Measurements from ENCODE around the gene HOXD10. TPM values are rescaled to one million over a fixed set of nuclear protein-coding genes. Genes with fewer than 3 reads are reported as not detected.
A peak's percentile ranks its signal among the peaks of the same experiment; 100 is the strongest.

HOXD10 gene
- total and polyA plus RNA-seq, 5 donors, result not detected

- intact Hi-C loops (cut with DNase I), result loop anchor here in 2 of 4 donors (10.0 kb wide), 2 partner anchors 1001 to 1011 kb away; no protein-coding TSS in a partner anchor
- Histone ChIP-seq H3K27ac (ENCODE audit: low read length) (no peak overlapping the region), H3K4me1 (ENCODE audit: control insufficient read depth, insufficient read depth, low read length) (peaks cover 3% of the 10 kb centered on the region), H3K27me3 (ENCODE audit: control insufficient read depth, insufficient read depth) (peaks cover 12% of the 10 kb centered on the region), H3K9me3 (ENCODE audit: control insufficient read depth, low read length) (no peaks in the 10 kb centered on the region), H3K4me3 (ENCODE audit: low read length) (no peak overlapping the region)
- no peak for ATAC-seq
- WGBS, result 38% methylated on average over 4 of the region's 4 CpGs
- no peak for DNase-seq
Measured at GRCh38 chr2:176134035-176134434, 17.5 kb downstream of the HOXD10 start.

GRCh38 chr2:176135035-176135440 is 18.5 kb downstream of the HOXD10 start:
- H3K4me1 ChIP-seq (ENCODE audit: control insufficient read depth, insufficient read depth, low read length), result no peaks in the 10 kb centered on the region
- ATAC-seq (no peak), DNase-seq (no peak)
- peaks cover 12% of the 10 kb centered on the region for H3K27me3 ChIP-seq (ENCODE audit: control insufficient read depth, insufficient read depth)
- H3K9me3 ChIP-seq (ENCODE audit: control insufficient read depth, low read length), result no peaks in the 10 kb centered on the region
- no peak overlapping the region for H3K4me3 ChIP-seq (ENCODE audit: low read length)
- intact Hi-C loops (cut with DNase I), result loop anchor here in 2 of 4 donors (5.0 to 10.0 kb wide), 3 partner anchors 507 to 1010 kb away; no protein-coding TSS in a partner anchor
- H3K27ac ChIP-seq (ENCODE audit: low read length), result no peak overlapping the region

GRCh38 chr2:176136374-176137251 is 20.0 kb downstream of the HOXD10 start:
- Histone ChIP-seq H3K27ac (ENCODE audit: low read length) (no peak overlapping the region), H3K4me1 (ENCODE audit: control insufficient read depth, insufficient read depth, low read length) (no peaks in the 10 kb centered on the region), H3K4me3 (ENCODE audit: low read length) (peak overlapping the region; percentile 43), H3K9me3 (ENCODE audit: control insufficient read depth, low read length) (no peaks in the 10 kb centered on the region), H3K27me3 (ENCODE audit: control insufficient read depth, insufficient read depth) (peaks cover 10% of the 10 kb centered on the region)
- no peak for ATAC-seq
- DNase-seq, result peak in 1 of 3 donors; percentile 63
- WGBS, result 3% methylated on average over 71 of the region's 71 CpGs
- intact Hi-C loops (cut with DNase I), result loop anchor here in 2 of 4 donors (5.0 to 10.0 kb wide), 3 partner anchors 506 to 1008 kb away; no protein-coding TSS in a partner anchor

GRCh38 chr2:176137252-176137580 is 20.6 kb downstream of the HOXD10 start:
- Histone ChIP-seq H3K4me1 (ENCODE audit: control insufficient read depth, insufficient read depth, low read length) (no peaks in the 10 kb centered on the region), H3K27me3 (ENCODE audit: control insufficient read depth, insufficient read depth) (peaks cover 10% of the 10 kb centered on the region), H3K4me3 (ENCODE audit: low read length) (no peak overlapping the region), H3K27ac (ENCODE audit: low read length) (no peak overlapping the region), H3K9me3 (ENCODE audit: control insufficient read depth, low read length) (no peaks in the 10 kb centered on the region)
- ATAC-seq (no peak), DNase-seq (no peak)
- WGBS, result 26% methylated on average over 2 of the region's 2 CpGs
- intact Hi-C loops (cut with DNase I), result loop anchor here in 2 of 4 donors (5.0 to 10.0 kb wide), 3 partner anchors 505 to 1008 kb away; no protein-coding TSS in a partner anchor

GRCh38 chr2:176137906-176138305 is 21.3 kb downstream of the HOXD10 start:
- Histone ChIP-seq H3K27ac (ENCODE audit: low read length) (no peak overlapping the region), H3K9me3 (ENCODE audit: control insufficient read depth, low read length) (no peaks in the 10 kb centered on the region), H3K27me3 (ENCODE audit: control insufficient read depth, insufficient read depth) (peaks cover 5% of the 10 kb centered on the region), H3K4me1 (ENCODE audit: control insufficient read depth, insufficient read depth, low read length) (no peaks in the 10 kb centered on the region), H3K4me3 (ENCODE audit: low read length) (no peak overlapping the region)
- intact Hi-C loops (cut with DNase I), result loop anchor here in 2 of 4 donors (5.0 to 10.0 kb wide), 3 partner anchors 504 to 1007 kb away; no protein-coding TSS in a partner anchor
- ATAC-seq (no peak), DNase-seq (no peak)
- WGBS, result 42% methylated on average over 8 of the region's 8 CpGs

GRCh38 chr2:176138526-176138922 is 21.9 kb downstream of the HOXD10 start:
- no peak for DNase-seq
- 15% methylated on average over 14 of the region's 14 CpGs for WGBS
- Histone ChIP-seq H3K9me3 (ENCODE audit: control insufficient read depth, low read length) (no peaks in the 10 kb centered on the region), H3K4me3 (ENCODE audit: low read length) (no peak overlapping the region), H3K4me1 (ENCODE audit: control insufficient read depth, insufficient read depth, low read length) (no peaks in the 10 kb centered on the region), H3K27me3 (ENCODE audit: control insufficient read depth, insufficient read depth) (peaks cover 9% of the 10 kb centered on the region), H3K27ac (ENCODE audit: low read length) (no peak overlapping the region)
- intact Hi-C loops (cut with DNase I), result loop anchor here in 2 of 4 donors (5.0 to 10.0 kb wide), 3 partner anchors 504 to 1006 kb away; no protein-coding TSS in a partner anchor
- ATAC-seq, result no peak

GRCh38 chr2:176138923-176139660 is 22.5 kb downstream of the HOXD10 start:
- H3K4me3 ChIP-seq (ENCODE audit: low read length), result no peak overlapping the region
- H3K27ac ChIP-seq (ENCODE audit: low read length), result no peak overlapping the region
- H3K27me3 ChIP-seq (ENCODE audit: control insufficient read depth, insufficient read depth), result peaks cover 9% of the 10 kb centered on the region
- no peak for ATAC-seq
- intact Hi-C loops (cut with DNase I), result loop anchor here in 2 of 4 donors (5.0 to 10.0 kb wide), 3 partner anchors 503 to 1006 kb away; no protein-coding TSS in a partner anchor
- H3K9me3 ChIP-seq (ENCODE audit: control insufficient read depth, low read length), result no peaks in the 10 kb centered on the region
- 22% methylated on average over 28 of the region's 28 CpGs for WGBS
- no peaks in the 10 kb centered on the region for H3K4me1 ChIP-seq (ENCODE audit: control insufficient read depth, insufficient read depth, low read length)
- no peak for DNase-seq

- no peak for DNase-seq
- Histone ChIP-seq H3K27ac (ENCODE audit: low read length) (no peak overlapping the region), H3K9me3 (ENCODE audit: control insufficient read depth, low read length) (no peaks in the 10 kb centered on the region), H3K4me3 (ENCODE audit: low read length) (no peak overlapping the region), H3K4me1 (ENCODE audit: control insufficient read depth, insufficient read depth, low read length) (no peaks in the 10 kb centered on the region), H3K27me3 (ENCODE audit: control insufficient read depth, insufficient read depth) (peaks cover 12% of the 10 kb centered on the region)
- 17% methylated on average over 41 of the region's 41 CpGs for WGBS
- intact Hi-C loops (cut with DNase I), result loop anchor here (2.0 to 10.0 kb wide), 12 partner anchors 312 to 1005 kb away; no protein-coding TSS in a partner anchor
- ATAC-seq, result no peak
Measured at GRCh38 chr2:176139661-176140512, 23.3 kb downstream of the HOXD10 start.

- Histone ChIP-seq H3K4me3 (ENCODE audit: low read length) (peak overlapping the region; percentile 32), H3K4me1 (ENCODE audit: control insufficient read depth, insufficient read depth, low read length) (no peaks in the 10 kb centered on the region), H3K27ac (ENCODE audit: low read length) (no peak overlapping the region), H3K9me3 (ENCODE audit: control insufficient read depth, low read length) (no peaks in the 10 kb centered on the region), H3K27me3 (ENCODE audit: control insufficient read depth, insufficient read depth) (peaks cover 8% of the 10 kb centered on the region)
- 8% methylated on average over 48 of the region's 48 CpGs for WGBS
- DNase-seq (peak; percentile 69 to 88 (median 86)), ATAC-seq (peak; percentile 92 to 95)
- intact Hi-C loops (cut with DNase I), result loop anchor here (2.0 to 10.0 kb wide), 9 partner anchors 312 to 674 kb away; no protein-coding TSS in a partner anchor
Measured at GRCh38 chr2:176140513-176141317, 24.1 kb downstream of the HOXD10 start.

All from right cardiac atrium (tissue), 5 donors.